HepG2 (cell line): ENCODE measurements around the gene COL4A6. TPM values are rescaled to one million over a fixed set of nuclear protein-coding genes. Genes with fewer than 3 reads are reported as not detected.

Source experiments
- ATAC-seq: fragments of 200-7000 bp; cut with Tn5 transposase; 3 replicates; pipeline ENCODE4 v1.9.1; 2020; ENCODE audit warnings: mild to moderate bottlenecking, moderate library complexity
- BruUV-seq: library from RNA; stranded (reverse); fragments of 400-500 nt; replicated peaks from 2 replicates; lab custom pipeline; 2021; lab: Mats Ljungman, UMichigan
- CTCF ChIA-PET: fragments of 300-600 bp; formaldehyde crosslinking; extraction: SDS; loops from one replicate; lab custom pipeline; 2021; ENCODE audit warnings: low total read pairs, inconsistent platforms, low intra/inter-chr PET ratio; lab: Yijun Ruan, JAX
- POLR2A ChIA-PET: fragments of 350-600 bp; sonication (Branson Sonifier 250); formaldehyde crosslinking; loops from one replicate; lab custom pipeline; 2020; ENCODE audit warnings: antibody characterized with exemption, inconsistent platforms; lab: Yijun Ruan, JAX
- DNase-seq: peaks from one replicate; pipeline ENCODE4 v3.0.0-alpha.2; 2015; ENCODE audit warnings: low spot score
- FAIRE-seq: peaks from 3 replicates; lab custom pipeline; 2011; peaks lifted over from hg19 to GRCh38; lab: Jason Lieb, UNC
- H2AFZ ChIP-seq: one replicate; pipeline ENCODE4 v1.6.1; 2011; ENCODE audit warnings: low read length, inconsistent platforms
- H3K27ac ChIP-seq: fragments of 300-600 bp; 3 replicates; pipeline ENCODE4 v1.8.0; 2011; ENCODE audit warnings: mixed run types, mild to moderate bottlenecking, mixed read lengths, low read length, inconsistent platforms; ENCODE audit not compliant: insufficient read depth; ENCODE audit errors: extremely low read length
- H3K27me3 ChIP-seq, 2 experiments: fragments of 200-600 bp in 1 of 2; 2 replicates in 1 of 2; 3 replicates in 1 of 2; pipeline versions ENCODE4 v1.6.0 to v1.8.0; 2011; ENCODE audit warnings: low read length in 2 of 2, mild to moderate bottlenecking in 2 of 2, moderate library complexity in 2 of 2, inconsistent platforms in 1 of 2; ENCODE audit not compliant: insufficient read depth in 2 of 2, control insufficient read depth in 1 of 2
- H3K36me3 ChIP-seq, 2 experiments: fragments of 200-600 bp in 1 of 2; replicated peaks in 1 of 2; 2 replicates in 1 of 2; 3 replicates in 1 of 2; pipeline versions ENCODE4 v1.5.1 to v1.8.0; 2011; ENCODE audit warnings: low read length in 2 of 2, inconsistent platforms in 1 of 2; ENCODE audit not compliant: insufficient read depth in 2 of 2, control insufficient read depth in 1 of 2
- H3K4me1 ChIP-seq: 2 replicates; pipeline ENCODE4 v1.5.1; 2012; ENCODE audit warnings: low read length, inconsistent platforms; ENCODE audit not compliant: insufficient read depth
- H3K4me2 ChIP-seq: 2 replicates; pipeline ENCODE4 v1.6.0; 2011; ENCODE audit warnings: low read depth, low read length, inconsistent platforms
- H3K4me3 ChIP-seq, 3 experiments: fragments of 200-600 bp in 1 of 3; sonication (generic), shearing (Covaris generic) in 1 of 3; replicated peaks in 1 of 3; 2 replicates each; pipeline ENCODE4 v1.5.1; 2011 to 2016; ENCODE audit warnings: low read length in 3 of 3, inconsistent platforms in 2 of 3, low read depth in 2 of 3, mild to moderate bottlenecking in 2 of 3, control low read depth in 1 of 3, mixed read lengths in 1 of 3; ENCODE audit not compliant: insufficient read depth in 1 of 3
- H3K79me2 ChIP-seq: one replicate; pipeline ENCODE4 v1.6.1; 2011; ENCODE audit warnings: low read length, inconsistent platforms; ENCODE audit not compliant: insufficient read depth
- H3K9ac ChIP-seq: 2 replicates; pipeline ENCODE4 v1.6.0; 2011; ENCODE audit warnings: mild to moderate bottlenecking, low read depth, low read length, inconsistent platforms; ENCODE audit not compliant: insufficient read depth
- H3K9me3 ChIP-seq: 2 replicates; pipeline ENCODE4 v1.5.1; 2012; ENCODE audit warnings: mild to moderate bottlenecking, low read length
- H4K20me1 ChIP-seq: 2 replicates; pipeline ENCODE4 v1.6.0; 2011; ENCODE audit warnings: inconsistent platforms, mild to moderate bottlenecking, low read length, moderate library complexity; ENCODE audit not compliant: insufficient read depth
- ARID4A ChIP-seq: sonication (generic); formaldehyde crosslinking; IDR thresholded peaks from 2 replicates; pipeline ENCODE4 v1.5.0; 2020; ENCODE audit warnings: mild to moderate bottlenecking, missing genetic modification reagents, borderline replicate concordance
- BCL6 ChIP-seq: IDR thresholded peaks from 2 replicates; pipeline ENCODE4 v1.6.1; 2016; ENCODE audit warnings: missing genetic modification reagents, missing compliant biosample characterization
- DPF2 ChIP-seq: sonication (generic); formaldehyde crosslinking; IDR thresholded peaks from 2 replicates; pipeline ENCODE4 v1.4.0; 2020; ENCODE audit warnings: mild to moderate bottlenecking, low read depth, missing genetic modification reagents, borderline replicate concordance
- EEA1 ChIP-seq: sonication (generic); formaldehyde crosslinking; IDR thresholded peaks from 2 replicates; pipeline ENCODE4 v1.5.1; 2020; ENCODE audit warnings: mild to moderate bottlenecking, missing genetic modification reagents, borderline replicate concordance
- HHEX ChIP-seq: IDR thresholded peaks from 2 replicates; pipeline ENCODE4 v1.6.1; 2016; ENCODE audit warnings: control low read depth
- IRF2 ChIP-seq: IDR thresholded peaks from 2 replicates; pipeline ENCODE4 v1.6.1; 2018; ENCODE audit warnings: missing genetic modification reagents, missing compliant biosample characterization
- NR2C2 ChIP-seq: sonication (generic); formaldehyde crosslinking; IDR thresholded peaks from 2 replicates; pipeline ENCODE4 v1.4.0; 2020; ENCODE audit warnings: missing genetic modification reagents, mild to moderate bottlenecking, moderate library complexity, borderline replicate concordance
- NRL ChIP-seq: sonication (generic); formaldehyde crosslinking; IDR thresholded peaks from 2 replicates; pipeline ENCODE4 v1.5.0; 2020; ENCODE audit warnings: missing genetic modification reagents, mild to moderate bottlenecking, moderate library complexity, borderline replicate concordance
- RBM39 ChIP-seq: fragments of 200-400 bp; formaldehyde crosslinking; IDR thresholded peaks from one replicate; pipeline ENCODE4 v1.6.1; 2018; ENCODE audit warnings: antibody characterized with exemption, mild to moderate bottlenecking, low read depth, low read length; ENCODE audit not compliant: poor library complexity, severe bottlenecking
- SAP130 ChIP-seq: IDR thresholded peaks from 2 replicates; pipeline ENCODE4 v1.6.1; 2016; ENCODE audit warnings: low read depth
- ZBTB34 ChIP-seq: sonication (generic); formaldehyde crosslinking; IDR thresholded peaks from 2 replicates; pipeline ENCODE4 v1.8.0; 2022; ENCODE audit warnings: mild to moderate bottlenecking, missing genetic modification reagents
- ZMAT3 ChIP-seq: sonication (generic); formaldehyde crosslinking; conservative IDR thresholded peaks from 2 replicates; pipeline ENCODE4 v1.7.0; 2021; ENCODE audit warnings: missing genetic modification reagents
- ZNF354B ChIP-seq: sonication (generic); formaldehyde crosslinking; IDR thresholded peaks from 2 replicates; pipeline ENCODE4 v1.8.0; 2022; ENCODE audit warnings: mild to moderate bottlenecking, missing genetic modification reagents
- ZNF549 ChIP-seq: sonication (generic); formaldehyde crosslinking; IDR thresholded peaks from 2 replicates; pipeline ENCODE4 v1.5.0; 2020; ENCODE audit warnings: missing genetic modification reagents
- ZNF629 ChIP-seq: sonication (generic); formaldehyde crosslinking; conservative IDR thresholded peaks from 2 replicates; pipeline ENCODE4 v1.5.0; 2020; ENCODE audit warnings: missing genetic modification reagents
- WGBS: methylation state at CpG from one replicate; pipeline ENCODE4 v1.1.6; 2017; ENCODE audit warnings: low lambda C conversion rate; 5-methylcytosine and 5-hydroxymethylcytosine counted together
- in situ Hi-C: cut with HindIII; loops from 2 replicates; pipeline ENCODE4 v1.10.0; 2017; ENCODE audit warnings: low pct_unique_long_range_greater_than_20kb; ENCODE audit not compliant: extremely low pct_ligation_motif_present
- intact Hi-C: fragments of 100-400 bp; cut with micrococcal nuclease; formaldehyde crosslinking; loops from one replicate; pipeline ENCODE4 v1.10.0; 2022; ENCODE audit not compliant: unreplicated experiment
- polyA plus RNA-seq, 8 experiments: library from polyadenylated mRNA; depleted of rRNA in 3 of 8; stranded (reverse) in 7 of 8; unstranded in 1 of 8; fragments of >200 nt; fragmentation: Illumina TruSeq in 4 of 8; extraction: Trizol in 4 of 8; gene quantifications; 2 replicates each; pipeline versions ENCODE4 v1.2.1 to v1.2.3, GENCODE V29; 2011 to 2016; ENCODE audit warnings: low read depth in 4 of 8, missing spikeins in 1 of 8, mixed read lengths in 1 of 8; ENCODE audit not compliant: insufficient read depth in 1 of 8
- total RNA-seq, 5 experiments: library from RNA; depleted of rRNA; stranded (reverse); fragments of >200 nt; fragmentation: Illumina TruSeq; extraction: Trizol; gene quantifications; 2 replicates each; pipeline ENCODE4 v1.2.3, GENCODE V29; 2016; ENCODE audit warnings: low read depth in 1 of 5

COL4A6 gene
- total and polyA plus RNA-seq, 2 of the 13 experiments (the other 11 are each of a cell fraction or from before 2014, with no cell fraction given): 4.5 to 8.2 TPM

DNA sequence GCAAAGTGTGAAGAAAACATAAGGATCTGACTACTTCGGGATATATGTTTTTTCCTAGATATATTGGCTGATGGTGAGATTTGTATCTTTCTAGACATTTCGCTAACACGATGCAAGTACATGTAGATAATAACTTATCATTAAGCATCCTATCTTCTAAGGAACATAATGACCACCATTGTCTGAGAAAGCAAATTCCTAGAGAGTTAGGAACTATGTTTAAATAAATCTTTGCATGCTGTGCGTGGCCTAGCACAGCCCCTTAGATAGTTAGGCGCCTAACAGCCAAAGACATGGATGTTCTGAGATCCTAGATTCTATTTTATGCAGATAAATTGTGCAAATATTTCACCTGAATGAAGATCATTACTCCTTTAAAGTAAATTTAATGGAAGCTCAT is 3.0 kb downstream of the COL4A6 start:
- in situ Hi-C loops: no loop called here
- intact Hi-C loops: loop anchor here (5.0 to 10.0 kb wide), 4 partner anchors 82 to 190 kb away; no protein-coding TSS in a partner anchor
- Histone ChIP-seq H4K20me1 (no peaks in the 10 kb centered on the region), H3K4me1 (0 out of 2 replicates have a peak, but pooled peaks cover 5% of the 10 kb centered on the region), H3K79me2 (peaks cover 2% of the 10 kb centered on the region), H3K4me3 (no peak overlapping the region), H3K9me3 (no peaks in the 10 kb centered on the region), H3K27me3 (no peaks in the 10 kb centered on the region; a peak in 1 of 5 replicates), H3K4me2 (no peak overlapping the region), H2AFZ (no peak overlapping the region), H3K27ac (no peak overlapping the region), H3K9ac (no peak overlapping the region), H3K36me3 (no peaks in the 10 kb centered on the region)
- ChIA-PET POLR2A (no interaction called here), CTCF (no interaction called here)
- TF ChIP-seq ARID4A (CRISPR knock-in tag) (no peak), NR2C2 (CRISPR knock-in tag) (no peak), BCL6 (CRISPR knock-in tag) (peak; percentile 64)
- FAIRE-seq (no peak), DNase-seq (no peak), ATAC-seq (no peak)
- no TSS peak for BruUV-seq
- 91% methylated on average over 5 of the region's 5 CpGs for WGBS

GRCh38 chrX:108426262-108426661 is 12.0 kb downstream of the COL4A6 start:
- DNase-seq (no peak), ATAC-seq (no peak)
- H3K36me3 ChIP-seq: no peaks in the 10 kb centered on the region
- no peaks in the 10 kb centered on the region for H3K27me3 ChIP-seq
- no TSS peak for BruUV-seq
- in situ Hi-C loops: no loop called here
- no peaks in the 10 kb centered on the region for H3K4me1 ChIP-seq
- H3K79me2 ChIP-seq: no peaks in the 10 kb centered on the region
- H3K27ac ChIP-seq: no peak overlapping the region
- 83% methylated on average over 1 of the region's 1 CpG for WGBS
- H3K4me2 ChIP-seq: no peak overlapping the region
- POLR2A ChIA-PET: no interaction called here
- no peak for TF ChIP-seq ZMAT3 (CRISPR knock-in tag)
- no peak for TF ChIP-seq ZNF629 (CRISPR knock-in tag)
- TF ChIP-seq NRL (CRISPR knock-in tag): no peak
- no peak for TF ChIP-seq SAP130
- no peak for TF ChIP-seq RBM39
- TF ChIP-seq ZNF549: no peak
- no peak for TF ChIP-seq HHEX (CRISPR knock-in tag)
- no peak for TF ChIP-seq IRF2 (CRISPR knock-in tag)
- no peak for TF ChIP-seq EEA1
- TF ChIP-seq ZNF354B (CRISPR knock-in tag): no peak
- TF ChIP-seq ZBTB34: no peak
- TF ChIP-seq DPF2 (CRISPR knock-in tag): no peak
- TF ChIP-seq, all 625 proteins: peak for 0
- Histone ChIP-seq H3K9ac (no peak overlapping the region), H3K9me3 (no peaks in the 10 kb centered on the region), H4K20me1 (no peaks in the 10 kb centered on the region), H2AFZ (no peak overlapping the region), H3K4me3 (no peak overlapping the region)
- intact Hi-C loops: no loop called here
- no peak for FAIRE-seq
- CTCF ChIA-PET: no interaction called here
